Neutrophil (primary cell): ENCODE measurements around the gene NUP133.

Experiments
- H3K27ac ChIP-seq: fragments of 200-600 bp; sonication (generic); 2 replicates; pipeline ENCODE4 v1.5.1; 2016; ENCODE audit warnings: mild to moderate bottlenecking, moderate library complexity
- H3K27me3 ChIP-seq: fragments of 200-600 bp; sonication (generic); 2 replicates; pipeline ENCODE4 v1.6.0; 2016; ENCODE audit warnings: mild to moderate bottlenecking
- H3K36me3 ChIP-seq: fragments of 200-600 bp; sonication (generic); 2 replicates; pipeline ENCODE4 v1.5.1; 2017
- H3K4me1 ChIP-seq, 2 experiments: fragments of 200-600 bp in 1 of 2; sonication (generic) in 1 of 2; 1 replicate in 1 of 2; 2 replicates in 1 of 2; pipeline versions ENCODE4 v1.5.1 to v1.6.1; 2013 to 2016; ENCODE audit warnings: low read depth in 1 of 2, low read length in 1 of 2, mild to moderate bottlenecking in 1 of 2, moderate library complexity in 1 of 2; ENCODE audit not compliant: control insufficient read depth in 1 of 2, insufficient read depth in 1 of 2
- H3K4me3 ChIP-seq, 2 experiments: fragments of 200-600 bp in 1 of 2; sonication (generic) in 1 of 2; 1 replicate in 1 of 2; 2 replicates in 1 of 2; pipeline ENCODE4 v1.5.1; 2013 to 2016; ENCODE audit warnings: low read depth in 1 of 2, low read length in 1 of 2, mild to moderate bottlenecking in 1 of 2, moderate library complexity in 1 of 2
- H3K9me3 ChIP-seq: fragments of 200-600 bp; sonication (generic); 2 replicates; pipeline ENCODE4 v1.5.1; 2016
- CTCF ChIP-seq: fragments of 200-600 bp; sonication (generic); IDR thresholded peaks from 2 replicates; pipeline ENCODE4 v1.5.1; 2016; ENCODE audit warnings: antibody characterized with exemption

NUP133 gene

DNA sequence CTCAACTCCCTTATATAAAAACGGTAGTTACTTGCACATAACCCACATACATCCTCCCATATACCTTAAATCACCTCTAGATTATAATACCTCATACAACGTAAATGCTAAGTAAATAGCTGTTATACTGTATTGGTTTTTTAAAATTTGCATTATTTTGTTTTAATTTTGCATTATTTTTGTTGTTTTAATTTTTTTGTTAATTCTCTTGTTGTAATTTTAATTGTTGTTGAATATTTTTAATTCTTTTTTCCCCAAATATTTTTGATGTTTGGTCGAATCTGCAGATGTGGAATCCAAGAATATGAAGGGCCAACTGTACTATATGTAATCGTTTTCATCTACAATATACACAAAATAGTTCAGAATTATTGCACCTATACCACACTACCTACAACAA lies 50.7 kb downstream of the NUP133 start:
- Histone ChIP-seq H3K36me3 (peaks cover 76% of the 10 kb centered on the region), H3K9me3 (no peaks in the 10 kb centered on the region)
- no peak for TF ChIP-seq CTCF

GRCh38 chr1:229456016-229456415 lies 52.1 kb downstream of the NUP133 start:
- peaks cover 75% of the 10 kb centered on the region for H3K36me3 ChIP-seq
- no peaks in the 10 kb centered on the region for H3K9me3 ChIP-seq

More for the DNA sequence above, 50.7 kb downstream of the NUP133 start:
- no peak overlapping the region for H3K4me3 ChIP-seq
- H3K27ac ChIP-seq: no peak overlapping the region
- no peaks in the 10 kb centered on the region for H3K4me1 ChIP-seq
- H3K27me3 ChIP-seq: no peaks in the 10 kb centered on the region

DNA sequence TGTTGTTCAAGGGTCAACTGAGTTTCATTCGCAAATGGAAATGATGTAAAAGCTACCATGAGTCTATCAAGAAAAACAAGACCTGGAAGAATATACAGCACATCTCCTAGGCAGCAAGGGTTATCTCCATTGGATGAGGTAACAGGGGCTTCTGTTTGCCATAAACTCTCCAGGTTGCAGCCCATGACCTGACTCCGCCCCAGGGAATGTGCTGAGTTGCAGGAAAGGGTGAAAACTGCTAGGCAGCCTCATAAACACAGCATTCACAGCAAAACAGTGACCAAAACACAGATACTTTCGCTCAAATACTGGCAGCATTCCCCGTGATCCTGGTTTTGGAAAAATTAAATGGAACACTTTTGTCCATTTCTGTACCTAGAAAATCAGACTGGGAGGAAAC lies 54.1 kb downstream of the NUP133 start:
- H3K36me3 ChIP-seq: peaks cover 70% of the 10 kb centered on the region
- no peak for TF ChIP-seq CTCF

More at GRCh38 chr1:229456016-229456415, 52.1 kb downstream of the NUP133 start:
- Histone ChIP-seq H3K27ac (no peak overlapping the region), H3K4me3 (no peak overlapping the region), H3K4me1 (no peaks in the 10 kb centered on the region), H3K27me3 (no peaks in the 10 kb centered on the region)
- TF ChIP-seq CTCF: no peak

DNA sequence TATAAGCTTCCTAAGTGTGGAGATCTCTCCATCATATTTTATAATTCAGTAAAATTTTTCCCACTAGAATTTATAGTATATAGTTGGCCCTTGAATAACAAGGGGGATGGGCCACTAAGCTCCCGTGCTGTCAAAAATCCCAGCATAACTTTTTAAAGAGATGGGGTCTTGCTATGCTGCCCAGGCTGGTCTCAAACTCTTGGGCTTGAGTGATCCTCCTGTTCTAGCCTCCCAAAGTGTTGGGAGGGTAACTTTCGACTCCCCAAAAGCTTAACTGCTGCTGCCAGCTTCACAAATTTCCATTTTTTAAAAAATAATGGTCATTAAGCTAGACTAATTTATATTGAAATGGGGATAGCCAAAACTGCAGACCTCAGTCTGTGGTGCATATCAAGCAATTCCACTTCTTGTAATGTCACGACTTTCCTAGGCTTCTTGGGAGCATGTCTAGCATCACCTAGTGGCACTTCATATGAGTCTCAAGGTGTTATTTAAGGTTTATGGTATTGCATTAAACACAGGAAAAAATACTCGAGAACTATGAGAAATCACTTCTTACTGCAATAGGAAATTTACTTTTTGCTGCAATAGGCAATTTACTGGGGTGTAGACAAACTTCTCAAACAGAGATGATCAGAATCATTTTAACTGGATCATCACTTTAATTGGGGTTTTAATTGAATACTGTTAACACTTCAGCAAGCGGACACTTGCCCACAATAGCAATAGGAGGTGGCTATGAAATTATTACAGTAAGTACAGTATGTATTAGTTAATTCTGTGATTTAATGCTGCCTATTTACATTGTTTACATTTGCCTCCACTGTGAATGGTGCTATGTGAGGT lies 55.0 kb downstream of the NUP133 start:
- H3K27ac ChIP-seq: no peak overlapping the region
- H3K27me3 ChIP-seq: no peaks in the 10 kb centered on the region
- peaks cover 70% of the 10 kb centered on the region for H3K36me3 ChIP-seq
- H3K4me3 ChIP-seq: no peak overlapping the region
- no peak for TF ChIP-seq CTCF
- no peaks in the 10 kb centered on the region for H3K4me1 ChIP-seq
- H3K9me3 ChIP-seq: no peaks in the 10 kb centered on the region

More for the DNA sequence above, 54.1 kb downstream of the NUP133 start:
- no peaks in the 10 kb centered on the region for H3K27me3 ChIP-seq
- H3K9me3 ChIP-seq: no peaks in the 10 kb centered on the region
- H3K27ac ChIP-seq: no peak overlapping the region
- no peaks in the 10 kb centered on the region for H3K4me1 ChIP-seq
- H3K4me3 ChIP-seq: no peak overlapping the region

GRCh38 chr1:229448845-229449244 lies 59.3 kb downstream of the NUP133 start:
- Histone ChIP-seq H3K9me3 (no peaks in the 10 kb centered on the region), H3K27me3 (no peaks in the 10 kb centered on the region), H3K27ac (no peak overlapping the region), H3K4me1 (no peaks in the 10 kb centered on the region), H3K4me3 (no peak overlapping the region), H3K36me3 (peaks cover 64% of the 10 kb centered on the region)
- no peak for TF ChIP-seq CTCF
